K562 (cell line): ENCODE measurements around the gene ECSIT. TPM values are rescaled to one million over a fixed set of nuclear protein-coding genes. Genes with fewer than 3 reads are reported as not detected.

ENCODE experiments used
- ATF7 ChIP-seq: fragments of 450-650 bp; IDR thresholded peaks from 2 replicates; pipeline ENCODE4 v1.7.1; 2014; ENCODE audit warnings: mild to moderate bottlenecking, moderate library complexity
- CBX5 ChIP-seq: IDR thresholded peaks from 2 replicates; pipeline ENCODE4 v1.6.1; 2014; ENCODE audit warnings: low read depth, borderline replicate concordance
- CCAR2 ChIP-seq: fragments of 200-400 bp; formaldehyde crosslinking; IDR thresholded peaks from 2 replicates; pipeline ENCODE4 v1.6.1; 2017; ENCODE audit warnings: mild to moderate bottlenecking, low read depth, low read length
- CREM ChIP-seq: IDR thresholded peaks from 2 replicates; pipeline ENCODE4 v1.6.1; 2014; ENCODE audit warnings: antibody characterized with exemption, low read depth
- E2F8 ChIP-seq: fragments of 450-650 bp; IDR thresholded peaks from 2 replicates; pipeline ENCODE4 v1.7.1; 2018; ENCODE audit warnings: mild to moderate bottlenecking, low read depth; ENCODE audit not compliant: partially characterized antibody
- EP300 ChIP-seq: IDR thresholded peaks from 2 replicates; pipeline ENCODE4 v1.6.1; 2012; ENCODE audit warnings: low read length, improper control_type of control experiment
- ESRRB ChIP-seq: fragments of 250-450 bp; sonication (Bioruptor Pico); IDR thresholded peaks from 2 replicates; pipeline ENCODE4 v1.5.0; 2020; ENCODE audit warnings: mild to moderate bottlenecking, moderate library complexity, borderline replicate concordance
- HDGF ChIP-seq: fragments of 450-650 bp; IDR thresholded peaks from 2 replicates; pipeline ENCODE4 v1.6.1; 2016
- HSF4 ChIP-seq: fragments of 250-450 bp; sonication (Bioruptor Pico); IDR thresholded peaks from 2 replicates; pipeline ENCODE4 v2.1.2; 2022; ENCODE audit warnings: mild to moderate bottlenecking, moderate library complexity, borderline replicate concordance
- NONO ChIP-seq, 2 experiments: fragments of 200-400 bp in 1 of 2; fragments of 450-650 bp in 1 of 2; formaldehyde crosslinking in 1 of 2; IDR thresholded peaks; 2 replicates each; pipeline ENCODE4 v1.6.1; 2017; ENCODE audit warnings: low read depth in 2 of 2, mild to moderate bottlenecking in 2 of 2, moderate library complexity in 2 of 2, low read length in 1 of 2
- NUFIP1 ChIP-seq: fragments of 450-650 bp; IDR thresholded peaks from 2 replicates; pipeline ENCODE4 v1.6.1; 2018; ENCODE audit not compliant: partially characterized antibody
- PKNOX1 ChIP-seq: fragments of 450-650 bp; IDR thresholded peaks from 2 replicates; pipeline ENCODE4 v1.6.1; 2016
- POLR2A ChIP-seq: fragments of 450-650 bp; conservative IDR thresholded peaks from 2 replicates; pipeline ENCODE4 v1.6.1; 2016
- POLR2G ChIP-seq: fragments of 200-400 bp; formaldehyde crosslinking; IDR thresholded peaks from 2 replicates; pipeline ENCODE4 v1.6.1; 2017; ENCODE audit warnings: low read depth, mild to moderate bottlenecking, antibody characterized with exemption, low read length, moderate library complexity
- PYGO2 ChIP-seq: fragments of 450-650 bp; IDR thresholded peaks from 2 replicates; pipeline ENCODE4 v1.6.1; 2016; ENCODE audit warnings: mild to moderate bottlenecking, missing genetic modification characterization, moderate library complexity, missing compliant biosample characterization
- RAD21 ChIP-seq, 2 experiments: fragments of 250-450 bp in 1 of 2; fragments of 450-650 bp in 1 of 2; sonication (Bioruptor Pico) in 1 of 2; formaldehyde crosslinking in 1 of 2; IDR thresholded peaks in 1 of 2; conservative IDR thresholded peaks in 1 of 2; 2 replicates each; pipeline versions ENCODE4 v1.4.0 to v1.8.0; 2020 to 2022; ENCODE audit warnings: mild to moderate bottlenecking in 2 of 2, moderate library complexity in 1 of 2
- RBBP5 ChIP-seq: fragments of 200-600 bp; sonication (generic); IDR thresholded peaks from 2 replicates; pipeline ENCODE4 v1.6.1; 2012; ENCODE audit warnings: borderline replicate concordance, mild to moderate bottlenecking, low read length, control low read depth, inconsistent platforms; ENCODE audit not compliant: insufficient read depth, poor library complexity, severe bottlenecking
- SRSF9 ChIP-seq: fragments of 200-400 bp; formaldehyde crosslinking; IDR thresholded peaks from 2 replicates; pipeline ENCODE4 v1.6.1; 2017; ENCODE audit warnings: low read depth, low read length, borderline replicate concordance
- SUPT5H ChIP-seq: fragments of 450-650 bp; IDR thresholded peaks from 2 replicates; pipeline ENCODE4 v1.6.1; 2016
- UBTF ChIP-seq, 2 experiments: IDR thresholded peaks; 2 replicates each; pipeline ENCODE4 v1.6.1; 2012; ENCODE audit warnings: improper control_type of control experiment in 2 of 2, low read depth in 2 of 2, low read length in 2 of 2, borderline replicate concordance in 1 of 2
- ZBTB12 ChIP-seq: fragments of 250-450 bp; sonication (Bioruptor Pico); IDR thresholded peaks from 2 replicates; pipeline ENCODE4 v1.4.0; 2020
- polyA plus RNA-seq, 8 experiments: library from polyadenylated mRNA; depleted of rRNA in 4 of 8; stranded (reverse) in 5 of 8; unstranded in 3 of 8; fragments of >200 nt; fragmentation: Nextera tagmentation in 2 of 8; fragmentation: Illumina TruSeq in 1 of 8; extraction: Ambion mirVana in 2 of 8; extraction: Trizol in 1 of 8; gene quantifications; 2 replicates each; pipeline versions ENCODE4 v1.2.1 to v1.2.3, GENCODE V29; 2011 to 2014; ENCODE audit warnings: inconsistent platforms in 1 of 8, missing spikeins in 1 of 8
- total RNA-seq, 7 experiments: library from RNA; depleted of rRNA in 6 of 7; stranded (reverse); fragments of >200 nt in 6 of 7; fragmentation: Illumina TruSeq in 2 of 7; extraction: Trizol in 2 of 7; gene quantifications; 2 replicates each; pipeline versions ENCODE4 v1.2.1 to v1.2.3, GENCODE V29; 2011 to 2021; ENCODE audit warnings: low replicate concordance in 1 of 7

The ECSIT gene
- total and polyA plus RNA-seq, 9 of the 15 experiments (the other 6 are each of a cell fraction or from before 2014, with no cell fraction given): 1.1 to 82.5 (median 43.9) TPM

GRCh38 chr19:11528551-11529341 is at the start of gene ECSIT (continued):
- TF ChIP-seq UBTF (IDR thresholded peaks at IDR 0.05; ENCODE audit: borderline replicate concordance in 1 of 2, low read depth in 2 of 2, low read length in 2 of 2) (no peak), CBX5 (no peak), ATF7 (peak; percentile 81), POLR2G (peak; percentile 97), PYGO2 (tag) (no peak), ZBTB12 (CRISPR knock-in tag) (no peak), HDGF (no peak), CREM (peak; percentile 56), RBBP5 (peak; percentile 98), NUFIP1 (no peak), PKNOX1 (no peak), EP300 (0 out of 2 replicates have a peak, but pooled peaks have one; percentile 7), RAD21 (CRISPR knock-in tag; conservative IDR thresholded peaks at IDR 0.05 in 1 of 2, IDR thresholded peaks at IDR 0.05 in 1 of 2) (no peak), ESRRB (CRISPR knock-in tag) (no peak), CCAR2 (no peak), SRSF9 (no peak), NONO (IDR thresholded peaks at IDR 0.05; ENCODE audit: low read depth in 2 of 2, low read length in 1 of 2) (peak in 1 of 2 experiments; percentile 53; a peak in 1 of 4 replicates), HSF4 (CRISPR knock-in tag) (no peak), SUPT5H (peak; percentile 79), E2F8 (peak; percentile 46), POLR2A (peak; percentile 87)
